ENCODE measurements around the gene FAM98C.

DNA sequence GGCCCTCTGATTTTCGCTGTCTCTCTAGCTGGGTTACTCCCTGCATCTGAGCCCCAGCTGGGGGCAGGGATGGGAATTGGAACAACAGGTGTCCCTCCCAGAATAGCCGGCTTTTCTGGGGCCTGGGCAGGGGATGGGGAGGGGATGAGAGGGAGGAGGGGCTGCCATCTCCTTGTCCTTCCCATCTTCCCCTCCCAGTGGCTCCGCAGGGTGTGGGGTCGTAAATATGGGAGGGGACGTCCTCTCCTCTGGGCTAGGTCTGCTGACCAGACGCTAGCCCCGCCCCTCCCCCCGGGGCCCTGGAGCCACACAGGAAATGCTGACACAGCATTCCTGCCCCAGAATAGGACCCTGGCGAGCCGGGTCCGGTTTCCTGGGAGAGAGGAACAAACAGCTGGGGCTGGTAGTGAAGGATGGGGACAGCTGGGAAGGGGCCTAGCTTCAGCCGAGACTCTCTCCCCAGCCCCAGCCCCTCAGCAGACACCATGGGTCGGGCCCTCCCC, 31.7 kb downstream of the FAM98C start:
- no peak for TF ChIP-seq EZH2 (IDR thresholded peaks at IDR 0.05; ENCODE audit: low read length)
- TF ChIP-seq, protein P1, sequence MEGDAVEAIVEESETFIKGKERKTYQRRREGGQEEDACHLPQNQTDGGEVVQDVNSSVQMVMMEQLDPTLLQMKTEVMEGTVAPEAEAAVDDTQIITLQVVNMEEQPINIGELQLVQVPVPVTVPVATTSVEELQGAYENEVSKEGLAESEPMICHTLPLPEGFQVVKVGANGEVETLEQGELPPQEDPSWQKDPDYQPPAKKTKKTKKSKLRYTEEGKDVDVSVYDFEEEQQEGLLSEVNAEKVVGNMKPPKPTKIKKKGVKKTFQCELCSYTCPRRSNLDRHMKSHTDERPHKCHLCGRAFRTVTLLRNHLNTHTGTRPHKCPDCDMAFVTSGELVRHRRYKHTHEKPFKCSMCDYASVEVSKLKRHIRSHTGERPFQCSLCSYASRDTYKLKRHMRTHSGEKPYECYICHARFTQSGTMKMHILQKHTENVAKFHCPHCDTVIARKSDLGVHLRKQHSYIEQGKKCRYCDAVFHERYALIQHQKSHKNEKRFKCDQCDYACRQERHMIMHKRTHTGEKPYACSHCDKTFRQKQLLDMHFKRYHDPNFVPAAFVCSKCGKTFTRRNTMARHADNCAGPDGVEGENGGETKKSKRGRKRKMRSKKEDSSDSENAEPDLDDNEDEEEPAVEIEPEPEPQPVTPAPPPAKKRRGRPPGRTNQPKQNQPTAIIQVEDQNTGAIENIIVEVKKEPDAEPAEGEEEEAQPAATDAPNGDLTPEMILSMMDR (optimal IDR thresholded peaks at IDR 0.05 in 1 of 3, IDR thresholded peaks at IDR 0.05 in 1 of 3, conservative IDR thresholded peaks at IDR 0.05 in 1 of 3; ENCODE audit: extremely low read depth in 1 of 3, insufficient read depth in 2 of 3, low read length in 3 of 3): no peak

Measured in keratinocyte (primary cell).